GM18507 (cell line): ENCODE measurements around the gene CDH12.
"Not testable (repeated sequence)": the region's sequence is repeated elsewhere in the genome, so short reads cannot be mapped to it uniquely, and the experiment has no call there.

ENCODE experiments used
- DNase-seq: peaks from one replicate; pipeline ENCODE4 v3.0.0; 2011; ENCODE audit warnings: low read depth; ENCODE audit not compliant: insufficient read length; ENCODE audit errors: extremely low spot score
- FAIRE-seq: peaks from 2 replicates; lab custom pipeline; 2011; peaks lifted over from hg19 to GRCh38; lab: Jason Lieb, UNC

CDH12 gene

GRCh38 chr5:22238047-22238446, 615.1 kb downstream of the CDH12 start:
- DNase-seq (no peak), FAIRE-seq (no peak)

- FAIRE-seq (no peak), DNase-seq (no peak)
Measured at GRCh38 chr5:22226423-22226822, 626.7 kb downstream of the CDH12 start.

- FAIRE-seq (no peak), DNase-seq (no peak)
Measured at GRCh38 chr5:22223079-22223478, 630.1 kb downstream of the CDH12 start.

- DNase-seq, result not testable (repeated sequence)
Measured at GRCh38 chr5:22213703-22214495, 639.2 kb downstream of the CDH12 start.

GRCh38 chr5:22212254-22212991, 640.7 kb downstream of the CDH12 start:
- not testable (repeated sequence) for FAIRE-seq, DNase-seq

More at GRCh38 chr5:22213703-22214495, 639.2 kb downstream of the CDH12 start:
- FAIRE-seq, result peak; percentile 78

GRCh38 chr5:22208463-22208862, 644.7 kb downstream of the CDH12 start:
- DNase-seq, FAIRE-seq: not testable (repeated sequence)

GRCh38 chr5:22188651-22189050, 664.5 kb downstream of the CDH12 start:
- not testable (repeated sequence) for FAIRE-seq, DNase-seq

- not testable (repeated sequence) for FAIRE-seq, DNase-seq
Measured at GRCh38 chr5:22187632-22188228, 665.4 kb downstream of the CDH12 start.

- DNase-seq, result not testable (repeated sequence)
- peak; percentile 24 for FAIRE-seq
Measured at GRCh38 chr5:22169226-22169625, 683.9 kb downstream of the CDH12 start.

GRCh38 chr5:22168704-22169103, 684.4 kb downstream of the CDH12 start:
- DNase-seq, FAIRE-seq: not testable (repeated sequence)

GRCh38 chr5:22165931-22166330, 687.2 kb downstream of the CDH12 start:
- FAIRE-seq, result not testable (repeated sequence)

GRCh38 chr5:22164910-22165748, 688.0 kb downstream of the CDH12 start:
- not testable (repeated sequence) for FAIRE-seq, DNase-seq

More at GRCh38 chr5:22165931-22166330, 687.2 kb downstream of the CDH12 start:
- DNase-seq, result not testable (repeated sequence)

GRCh38 chr5:22156953-22157352, 696.2 kb downstream of the CDH12 start:
- FAIRE-seq, result peak; percentile 46
- not testable (repeated sequence) for DNase-seq

- not testable (repeated sequence) for DNase-seq, FAIRE-seq
Measured at GRCh38 chr5:22154779-22155178, 698.4 kb downstream of the CDH12 start.

- not testable (repeated sequence) for DNase-seq, FAIRE-seq
Measured at GRCh38 chr5:22151801-22152200, 701.3 kb downstream of the CDH12 start.

- FAIRE-seq, DNase-seq: not testable (repeated sequence)
Measured at GRCh38 chr5:22140418-22140817, 712.7 kb downstream of the CDH12 start.

- not testable (repeated sequence) for DNase-seq, FAIRE-seq
Measured at GRCh38 chr5:22139662-22140300, 713.4 kb downstream of the CDH12 start.

- FAIRE-seq (no peak), DNase-seq (no peak)
Measured at GRCh38 chr5:22111320-22111719, 741.8 kb downstream of the CDH12 start.
